IMR-90 (cell line): Measurements from ENCODE around the gene CMA1.
"Not testable (repeated sequence)": the region's sequence is repeated elsewhere in the genome, so short reads cannot be mapped to it uniquely, and the experiment has no call there.

Experiments used
- BHLHE40 ChIP-seq: fragments of 150-350 bp; IDR thresholded peaks from 2 replicates; pipeline ENCODE4 v1.6.1; 2016; ENCODE audit warnings: mild to moderate bottlenecking, low read depth, low read length
- CEBPB ChIP-seq: IDR thresholded peaks from 2 replicates; pipeline ENCODE4 v1.6.1; 2012; ENCODE audit warnings: low read depth, low read length, improper control_type of control experiment
- CHD1 ChIP-seq: IDR thresholded peaks from 2 replicates; pipeline ENCODE4 v1.6.1; 2012; ENCODE audit warnings: low read depth, low read length, improper control_type of control experiment
- MAFK ChIP-seq: IDR thresholded peaks from 2 replicates; pipeline ENCODE4 v1.6.1; 2012; ENCODE audit warnings: low read depth, low read length, improper control_type of control experiment
- MAZ ChIP-seq: IDR thresholded peaks from 2 replicates; pipeline ENCODE4 v1.6.1; 2012; ENCODE audit warnings: low read depth, mild to moderate bottlenecking, low read length, improper control_type of control experiment, moderate library complexity, borderline replicate concordance
- MXI1 ChIP-seq: IDR thresholded peaks from 2 replicates; pipeline ENCODE4 v1.6.1; 2012; ENCODE audit warnings: low read depth, mild to moderate bottlenecking, low read length, moderate library complexity, borderline replicate concordance
- NFE2L2 ChIP-seq: fragments of 150-350 bp; IDR thresholded peaks from 2 replicates; pipeline ENCODE4 v1.6.1; 2016; ENCODE audit warnings: low read depth, mild to moderate bottlenecking, low read length
- POLR2A ChIP-seq: IDR thresholded peaks from 2 replicates; pipeline ENCODE4 v1.6.1; 2012; ENCODE audit warnings: mild to moderate bottlenecking, low read depth, low read length
- RAD21 ChIP-seq: IDR thresholded peaks from 2 replicates; pipeline ENCODE4 v1.6.1; 2012; ENCODE audit warnings: low read length, improper control_type of control experiment
- RCOR1 ChIP-seq: IDR thresholded peaks from 2 replicates; pipeline ENCODE4 v1.6.1; 2012; ENCODE audit warnings: mild to moderate bottlenecking, low read length, improper control_type of control experiment; ENCODE audit not compliant: insufficient replicate concordance
- RFX5 ChIP-seq: IDR thresholded peaks from 2 replicates; pipeline ENCODE4 v1.8.0; 2012; ENCODE audit warnings: low read depth, mild to moderate bottlenecking, low read length, moderate library complexity
- SMC3 ChIP-seq: fragments of 150-350 bp; IDR thresholded peaks from 2 replicates; pipeline ENCODE4 v1.6.1; 2016; ENCODE audit warnings: low read depth, mild to moderate bottlenecking, antibody characterized with exemption, low read length, moderate library complexity
- TF ChIP-seq, protein P1 (sequence below): conservative IDR thresholded peaks from 2 replicates; pipeline ENCODE4 v1.5.1; 2012; ENCODE audit warnings: mild to moderate bottlenecking, low read depth, low read length, improper control_type of control experiment

DNA sequence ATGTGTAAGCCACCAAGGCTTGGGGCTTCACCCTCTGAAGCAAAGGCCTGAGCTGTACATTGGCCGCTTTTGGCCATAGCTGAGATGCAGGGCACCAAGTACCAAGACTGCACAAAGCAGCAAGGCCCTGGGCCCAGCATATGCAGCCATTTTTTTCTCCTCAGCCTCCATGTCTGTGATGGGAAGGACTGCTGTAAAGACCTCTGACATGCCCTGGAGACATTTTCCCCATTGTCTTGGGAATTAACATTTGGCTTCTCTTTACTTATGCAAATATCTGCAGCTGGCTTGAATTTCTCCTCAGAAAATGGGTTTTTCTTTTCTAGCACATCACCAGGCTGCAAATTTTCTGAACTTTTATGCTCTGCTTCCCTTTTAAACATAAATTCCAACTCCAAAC is 28.1 kb downstream of the CMA1 start:
- TF ChIP-seq, protein P1, sequence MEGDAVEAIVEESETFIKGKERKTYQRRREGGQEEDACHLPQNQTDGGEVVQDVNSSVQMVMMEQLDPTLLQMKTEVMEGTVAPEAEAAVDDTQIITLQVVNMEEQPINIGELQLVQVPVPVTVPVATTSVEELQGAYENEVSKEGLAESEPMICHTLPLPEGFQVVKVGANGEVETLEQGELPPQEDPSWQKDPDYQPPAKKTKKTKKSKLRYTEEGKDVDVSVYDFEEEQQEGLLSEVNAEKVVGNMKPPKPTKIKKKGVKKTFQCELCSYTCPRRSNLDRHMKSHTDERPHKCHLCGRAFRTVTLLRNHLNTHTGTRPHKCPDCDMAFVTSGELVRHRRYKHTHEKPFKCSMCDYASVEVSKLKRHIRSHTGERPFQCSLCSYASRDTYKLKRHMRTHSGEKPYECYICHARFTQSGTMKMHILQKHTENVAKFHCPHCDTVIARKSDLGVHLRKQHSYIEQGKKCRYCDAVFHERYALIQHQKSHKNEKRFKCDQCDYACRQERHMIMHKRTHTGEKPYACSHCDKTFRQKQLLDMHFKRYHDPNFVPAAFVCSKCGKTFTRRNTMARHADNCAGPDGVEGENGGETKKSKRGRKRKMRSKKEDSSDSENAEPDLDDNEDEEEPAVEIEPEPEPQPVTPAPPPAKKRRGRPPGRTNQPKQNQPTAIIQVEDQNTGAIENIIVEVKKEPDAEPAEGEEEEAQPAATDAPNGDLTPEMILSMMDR = not testable (repeated sequence)
- TF ChIP-seq MXI1, POLR2A, CHD1, MAZ, NFE2L2, BHLHE40, RFX5, MAFK, CEBPB, SMC3, RCOR1, RAD21: not testable (repeated sequence)
